OCI-LY7 (cell line): ENCODE results near the gene GID8. TPM values are rescaled to one million over a fixed set of nuclear protein-coding genes. Genes with fewer than 3 reads are reported as not detected.

Experiments used
- BruUV-seq: library from RNA; stranded (reverse); fragments of 400-500 nt; replicated peaks from 2 replicates; lab custom pipeline; 2021; lab: Mats Ljungman, UMichigan
- CTCF ChIA-PET: fragments of 300-600 bp; sonication (Branson Sonifier 250); formaldehyde crosslinking; loops from one replicate; lab custom pipeline; 2022; ENCODE audit warnings: antibody characterized with exemption; ENCODE audit not compliant: unreplicated experiment; lab: Charles Lee
- POLR2A ChIA-PET: fragments of 300-600 bp; sonication (Branson Sonifier 250); formaldehyde crosslinking; loops from one replicate; lab custom pipeline; 2022; ENCODE audit warnings: antibody characterized with exemption; lab: Charles Lee
- DNase-seq: peaks from one replicate; pipeline ENCODE4 v3.0.0-alpha.2; 2015; ENCODE audit warnings: low spot score
- H2AFZ ChIP-seq: fragments of 200-600 bp; sonication (generic), shearing (Covaris generic); 2 replicates; pipeline ENCODE4 v1.6.1; 2014; ENCODE audit warnings: mild to moderate bottlenecking, antibody characterized with exemption, low read length, moderate library complexity
- H3K27ac ChIP-seq: fragments of 200-600 bp; sonication (generic); 2 replicates; pipeline ENCODE4 v1.5.1; 2014; ENCODE audit warnings: mixed run types, low read depth, mild to moderate bottlenecking, moderate library complexity, low read length, inconsistent platforms; ENCODE audit not compliant: poor library complexity, severe bottlenecking
- H3K36me3 ChIP-seq: fragments of 200-600 bp; sonication (generic); 2 replicates; pipeline ENCODE4 v1.6.1; 2014; ENCODE audit warnings: mild to moderate bottlenecking, antibody characterized with exemption, low read length, moderate library complexity, mixed read lengths; ENCODE audit not compliant: insufficient read depth
- H3K4me1 ChIP-seq: fragments of 200-600 bp; sonication (generic); 2 replicates; pipeline ENCODE4 v1.5.1; 2014; ENCODE audit warnings: mild to moderate bottlenecking, low read length; ENCODE audit not compliant: insufficient read depth, poor library complexity, severe bottlenecking
- H3K4me2 ChIP-seq: fragments of 200-600 bp; sonication (generic); 2 replicates; pipeline ENCODE4 v1.6.1; 2014; ENCODE audit warnings: mild to moderate bottlenecking, low read length
- H3K4me3 ChIP-seq: fragments of 200-600 bp; sonication (generic); 2 replicates; pipeline ENCODE4 v1.5.1; 2014; ENCODE audit warnings: mild to moderate bottlenecking, low read depth, low read length; ENCODE audit not compliant: poor library complexity, severe bottlenecking
- H3K79me2 ChIP-seq: fragments of 200-600 bp; sonication (generic); 2 replicates; pipeline ENCODE4 v1.6.1; 2016; ENCODE audit warnings: low read depth, mild to moderate bottlenecking, low read length, moderate library complexity, mixed read lengths; ENCODE audit not compliant: insufficient read depth
- H3K9me2 ChIP-seq: fragments of 200-600 bp; sonication (generic); 2 replicates; pipeline ENCODE4 v1.6.1; 2016; ENCODE audit warnings: mild to moderate bottlenecking, low read length, mixed read lengths; ENCODE audit not compliant: insufficient read depth
- H3K9me3 ChIP-seq: fragments of 200-600 bp; sonication (generic); 2 replicates; pipeline ENCODE4 v1.6.1; 2014; ENCODE audit warnings: mild to moderate bottlenecking, mixed run types, low read length, mixed read lengths
- H4K20me1 ChIP-seq: fragments of 200-600 bp; sonication (generic); 2 replicates; pipeline ENCODE4 v1.6.1; 2014; ENCODE audit warnings: mild to moderate bottlenecking, antibody characterized with exemption, low read length, moderate library complexity, mixed read lengths; ENCODE audit not compliant: insufficient read depth
- CTCF ChIP-seq: fragments of 200-600 bp; sonication (generic); conservative IDR thresholded peaks from 2 replicates; pipeline ENCODE4 v1.5.1; 2014; ENCODE audit warnings: mild to moderate bottlenecking, antibody characterized with exemption, low read length, moderate library complexity, mixed read lengths
- EZH2phosphoT487 ChIP-seq: fragments of 200-600 bp; sonication (generic); IDR thresholded peaks from 2 replicates; pipeline ENCODE4 v1.6.1; 2018; ENCODE audit warnings: low read depth, borderline replicate concordance, mild to moderate bottlenecking, mixed run types, antibody characterized with exemption, low read length, moderate library complexity, mixed read lengths
- intact Hi-C: fragments of 100-400 bp; cut with micrococcal nuclease; formaldehyde crosslinking; loops from one replicate; pipeline ENCODE4 v1.10.0; 2022; ENCODE audit not compliant: unreplicated experiment
- total RNA-seq, 2 experiments: library from RNA; depleted of rRNA in 1 of 2; stranded (reverse); fragments of >200 nt in 1 of 2; shearing (Covaris generic) in 1 of 2; gene quantifications; 2 replicates each; pipeline ENCODE4 v1.2.3, GENCODE V29; 2014 to 2022

GID8 gene
- total RNA-seq, 2 experiments from 2014 or later, result 28.7 to 47.7 TPM

GRCh38 chr20:62968378-62969178, 30.6 kb downstream of the GID8 start:
- H3K79me2 ChIP-seq, result no peaks in the 10 kb centered on the region
- no peak overlapping the region for H2AFZ ChIP-seq
- POLR2A ChIA-PET, result no interaction called here
- no peak overlapping the region for H3K27ac ChIP-seq
- BruUV-seq, result no TSS peak
- H3K9me3 ChIP-seq, result no peaks in the 10 kb centered on the region
- intact Hi-C loops, result no loop called here
- no peaks in the 10 kb centered on the region for H4K20me1 ChIP-seq
- H3K9me2 ChIP-seq, result no peaks in the 10 kb centered on the region
- H3K4me1 ChIP-seq, result no peaks in the 10 kb centered on the region
- TF ChIP-seq CTCF (no peak), EZH2phosphoT487 (no peak)
- H3K36me3 ChIP-seq, result no peaks in the 10 kb centered on the region
- CTCF ChIA-PET, result no interaction called here
- H3K4me3 ChIP-seq, result no peak overlapping the region
- no peak overlapping the region for H3K4me2 ChIP-seq
- DNase-seq, result no peak

GRCh38 chr20:62969179-62969760, 31.3 kb downstream of the GID8 start:
- Histone ChIP-seq H3K27ac (no peak overlapping the region), H3K36me3 (no peaks in the 10 kb centered on the region), H2AFZ (no peak overlapping the region), H3K4me1 (no peaks in the 10 kb centered on the region), H3K4me2 (no peak overlapping the region), H4K20me1 (no peaks in the 10 kb centered on the region), H3K9me3 (no peaks in the 10 kb centered on the region), H3K79me2 (no peaks in the 10 kb centered on the region), H3K4me3 (no peak overlapping the region), H3K9me2 (no peaks in the 10 kb centered on the region)
- no peak for DNase-seq
- BruUV-seq, result no TSS peak
- CTCF ChIA-PET, result no interaction called here
- POLR2A ChIA-PET, result no interaction called here
- intact Hi-C loops, result no loop called here
- TF ChIP-seq CTCF (no peak), EZH2phosphoT487 (no peak)

- Histone ChIP-seq H3K36me3 (no peaks in the 10 kb centered on the region), H3K4me3 (no peak overlapping the region), H2AFZ (no peak overlapping the region), H3K9me2 (no peaks in the 10 kb centered on the region), H3K9me3 (no peaks in the 10 kb centered on the region), H3K4me1 (no peaks in the 10 kb centered on the region), H3K79me2 (no peaks in the 10 kb centered on the region), H3K4me2 (no peak overlapping the region), H4K20me1 (no peaks in the 10 kb centered on the region), H3K27ac (no peak overlapping the region)
- CTCF ChIA-PET, result no interaction called here
- intact Hi-C loops, result no loop called here
- no peak for TF ChIP-seq CTCF
- TF ChIP-seq EZH2phosphoT487, result no peak
- BruUV-seq, result no TSS peak
- no peak for DNase-seq
- POLR2A ChIA-PET, result no interaction called here
Observed at GRCh38 chr20:62969939-62970306, 32.0 kb downstream of the GID8 start.
